ENCODE data around the gene CLEC16A.

- TF ChIP-seq CREB1 (IDR thresholded peaks at IDR 0.05; ENCODE audit: low read depth) (no peak), CEBPB (IDR thresholded peaks at IDR 0.05) (no peak), YY1 (IDR thresholded peaks at IDR 0.05; ENCODE audit: low read depth) (no peak), RAD21 (IDR thresholded peaks at IDR 0.05; ENCODE audit: low read depth) (no peak), MAX (IDR thresholded peaks at IDR 0.05) (no peak), EP300 (IDR thresholded peaks at IDR 0.05; ENCODE audit: borderline replicate concordance) (no peak), REST (IDR thresholded peaks at IDR 0.05; ENCODE audit: low read depth) (no peak), EGR1 (IDR thresholded peaks at IDR 0.05) (no peak), TAF1 (IDR thresholded peaks at IDR 0.05; ENCODE audit: low read depth) (no peak), USF1 (IDR thresholded peaks at IDR 0.05) (no peak), NFIC (IDR thresholded peaks at IDR 0.05) (no peak), FOXM1 (IDR thresholded peaks at IDR 0.05; ENCODE audit: borderline replicate concordance, low read depth) (no peak)
Observed at GRCh38 chr16:11161974-11162373, 217.6 kb downstream of the CLEC16A start.
